Sigmoid colon (tissue), 4 donors: ENCODE results near the gene NUTM2A.
"Not testable (repeated sequence)": the region's sequence is repeated elsewhere in the genome, so short reads cannot be mapped to it uniquely, and the experiment has no call there.

Experiments
- EP300 ChIP-seq, 4 donors: sonication (generic); formaldehyde crosslinking; IDR thresholded peaks; one replicate each; pipeline ENCODE4 v1.6.1; 2017; ENCODE audit warnings: antibody characterized with exemption in 4 of 4
- POLR2A ChIP-seq, 2 donors: fragments of 450-650 bp; IDR thresholded peaks; one replicate each; pipeline ENCODE4 v1.6.1; 2016; ENCODE audit warnings: antibody characterized with exemption in 2 of 2, mild to moderate bottlenecking in 2 of 2, moderate library complexity in 2 of 2
- TF ChIP-seq, protein P1 (sequence below), 4 experiments: fragments of 450-650 bp in 3 of 4; fragments of 200-600 bp in 1 of 4; IDR thresholded peaks; one replicate each; pipeline ENCODE4 v1.5.1; 2016 to 2019; ENCODE audit warnings: antibody characterized with exemption in 4 of 4, mild to moderate bottlenecking in 3 of 4, moderate library complexity in 2 of 4

DNA sequence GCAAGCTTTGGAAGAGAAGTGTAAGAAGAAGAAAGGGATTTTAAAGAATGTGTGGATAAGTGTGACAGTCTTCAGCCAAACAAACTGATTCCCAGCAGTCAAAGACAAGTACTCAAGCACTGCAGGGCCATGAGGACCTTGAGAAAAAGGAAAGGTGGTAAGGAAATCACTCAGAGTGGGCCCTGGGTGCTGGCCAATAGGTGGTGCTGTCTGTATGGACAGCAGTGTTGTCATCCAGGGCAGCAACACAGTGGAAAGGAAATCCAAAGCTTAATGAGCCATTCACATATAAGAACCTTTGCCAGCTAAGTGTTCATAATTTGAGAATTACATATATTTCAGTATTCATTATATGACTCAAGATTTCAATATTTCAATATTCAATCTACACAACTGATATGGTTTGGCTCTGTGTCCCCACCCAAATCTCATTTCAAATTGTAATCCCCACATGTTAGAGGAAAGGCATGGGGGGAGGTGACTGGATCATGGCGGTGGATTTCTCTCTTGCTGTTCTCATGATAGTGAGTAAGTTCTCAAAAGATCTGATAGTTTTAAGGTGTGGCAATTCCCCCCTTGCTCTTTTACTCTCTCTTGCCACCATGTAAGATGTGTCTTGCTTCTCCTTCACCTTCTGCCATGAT lies 55.6 kb downstream of the NUTM2A start:
- TF ChIP-seq, protein P1, sequence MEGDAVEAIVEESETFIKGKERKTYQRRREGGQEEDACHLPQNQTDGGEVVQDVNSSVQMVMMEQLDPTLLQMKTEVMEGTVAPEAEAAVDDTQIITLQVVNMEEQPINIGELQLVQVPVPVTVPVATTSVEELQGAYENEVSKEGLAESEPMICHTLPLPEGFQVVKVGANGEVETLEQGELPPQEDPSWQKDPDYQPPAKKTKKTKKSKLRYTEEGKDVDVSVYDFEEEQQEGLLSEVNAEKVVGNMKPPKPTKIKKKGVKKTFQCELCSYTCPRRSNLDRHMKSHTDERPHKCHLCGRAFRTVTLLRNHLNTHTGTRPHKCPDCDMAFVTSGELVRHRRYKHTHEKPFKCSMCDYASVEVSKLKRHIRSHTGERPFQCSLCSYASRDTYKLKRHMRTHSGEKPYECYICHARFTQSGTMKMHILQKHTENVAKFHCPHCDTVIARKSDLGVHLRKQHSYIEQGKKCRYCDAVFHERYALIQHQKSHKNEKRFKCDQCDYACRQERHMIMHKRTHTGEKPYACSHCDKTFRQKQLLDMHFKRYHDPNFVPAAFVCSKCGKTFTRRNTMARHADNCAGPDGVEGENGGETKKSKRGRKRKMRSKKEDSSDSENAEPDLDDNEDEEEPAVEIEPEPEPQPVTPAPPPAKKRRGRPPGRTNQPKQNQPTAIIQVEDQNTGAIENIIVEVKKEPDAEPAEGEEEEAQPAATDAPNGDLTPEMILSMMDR (IDR thresholded peaks at IDR 0.05) = not testable (repeated sequence)
- TF ChIP-seq POLR2A, EP300 (IDR thresholded peaks at IDR 0.05): not testable (repeated sequence)
